Endothelial cell (in vitro differentiated cells): ENCODE measurements around the gene TRIM41. TPM values are rescaled to one million over a fixed set of nuclear protein-coding genes. Genes with fewer than 3 reads are reported as not detected.
"Not testable (repeated sequence)": the region's sequence is repeated elsewhere in the genome, so short reads cannot be mapped to it uniquely, and the experiment has no call there.

ENCODE experiments used
- DNase-seq: peaks from one replicate; pipeline ENCODE4 v3.0.0; 2021; ENCODE audit warnings: low spot score
- H3K27ac Mint-ChIP-seq: one replicate; pipeline ENCODE4 v1.8.0; 2021; ENCODE audit warnings: mixed read lengths, inconsistent platforms; ENCODE audit not compliant: unreplicated experiment
- H3K27me3 Mint-ChIP-seq: one replicate; pipeline ENCODE4 v1.8.0; 2021; ENCODE audit warnings: mild to moderate bottlenecking, moderate library complexity, mixed read lengths, inconsistent platforms; ENCODE audit not compliant: unreplicated experiment
- H3K36me3 Mint-ChIP-seq: one replicate; pipeline ENCODE4 v1.8.0; 2021; ENCODE audit warnings: mild to moderate bottlenecking, low read depth, mixed read lengths, inconsistent platforms; ENCODE audit not compliant: unreplicated experiment
- H3K4me1 Mint-ChIP-seq: one replicate; pipeline ENCODE4 v1.8.0; 2021; ENCODE audit warnings: mild to moderate bottlenecking, mixed read lengths, inconsistent platforms; ENCODE audit not compliant: unreplicated experiment
- H3K4me3 Mint-ChIP-seq: one replicate; pipeline ENCODE4 v1.8.0; 2021; ENCODE audit warnings: mild to moderate bottlenecking, mixed read lengths, inconsistent platforms; ENCODE audit not compliant: unreplicated experiment
- H3K9me3 Mint-ChIP-seq: one replicate; pipeline ENCODE4 v1.8.0; 2021; ENCODE audit warnings: mixed read lengths, inconsistent platforms; ENCODE audit not compliant: unreplicated experiment
- CTCF ChIP-seq: fragments of 200-600 bp; sonication (generic); IDR thresholded peaks from one replicate; pipeline ENCODE4 v1.5.0; 2021; ENCODE audit warnings: antibody characterized with exemption; ENCODE audit not compliant: unreplicated experiment
- microRNA-seq: library from miRNA; unstranded; fragments of <30 nt; microRNA quantifications from one replicate; pipeline ENCODE4, GENCODE V29; 2020; ENCODE audit not compliant: unreplicated experiment
- total RNA-seq: library from RNA; stranded (reverse); fragmentation: NEBNext Ultra II Directional; extraction: Animal tissue kit (Norgen Biotek cat#: 25700); gene quantifications from one replicate; pipeline ENCODE4 v1.2.1, GENCODE V29; 2021; ENCODE audit not compliant: unreplicated experiment

The TRIM41 gene
- total RNA-seq, 1 donor from 2014 or later: 21.8 TPM

DNA sequence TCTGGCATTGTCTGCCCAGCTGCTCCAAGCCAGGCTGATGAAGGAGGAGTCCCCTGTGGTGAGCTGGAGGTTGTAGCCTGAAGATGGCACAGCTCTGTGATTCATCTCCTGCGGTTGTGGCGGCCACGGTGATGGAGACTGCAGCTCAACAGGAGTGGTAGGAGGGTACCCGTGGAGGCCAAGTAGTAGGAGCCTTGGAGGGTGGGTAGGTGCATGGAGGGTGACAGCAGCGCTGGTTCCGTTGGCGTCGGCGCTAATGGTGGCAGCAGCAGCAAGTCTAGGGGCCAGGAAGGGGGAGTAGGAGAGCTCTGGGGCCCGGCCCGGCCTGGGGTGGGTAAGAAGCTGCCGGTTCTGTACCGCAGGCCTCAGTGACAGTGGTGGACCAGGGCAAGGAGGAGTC lies 60.3 kb downstream of the TRIM41 start:
- Mint-ChIP-seq H3K4me3 (peak overlapping the region; percentile 21), H3K9me3 (no peaks in the 10 kb centered on the region), H3K27ac (no peak overlapping the region), H3K36me3 (no peaks in the 10 kb centered on the region), H3K27me3 (peaks cover 3% of the 10 kb centered on the region), H3K4me1 (no peaks in the 10 kb centered on the region)
- DNase-seq: no peak
- no peak for TF ChIP-seq CTCF

GRCh38 chr5:181283841-181284755 lies 61.0 kb downstream of the TRIM41 start:
- not testable (repeated sequence) for DNase-seq, H3K27ac Mint-ChIP-seq, H3K27me3 Mint-ChIP-seq, H3K4me1 Mint-ChIP-seq, H3K36me3 Mint-ChIP-seq, H3K9me3 Mint-ChIP-seq, H3K4me3 Mint-ChIP-seq
- peak; percentile 50 for TF ChIP-seq CTCF

Small RNAs within 50 kb of the gene (microRNA-seq; reads per million reads assigned to microRNA genes)
- gene MIR4638: 0.77 reads per million, percentile 4 among the genes with 10 or more reads in this experiment

Other genes with a start within 250 kb of the TRIM41 start
- 0.36 TPM for gene BTNL3, start 234.4 kb upstream of the TRIM41 start, total RNA-seq
- gene BTNL9, start 183.0 kb upstream of the TRIM41 start, total RNA-seq: 24.3 TPM
- not detected for gene OR2V1, start 92.1 kb upstream of the TRIM41 start, total RNA-seq
- gene OR2V2, start 75.7 kb upstream of the TRIM41 start, total RNA-seq: not detected
- not detected for gene TRIM7, start 18.1 kb upstream of the TRIM41 start, total RNA-seq
- gene RACK1, start 20.6 kb downstream of the TRIM41 start, total RNA-seq: 2,232 TPM
- gene TRIM52, start 37.9 kb downstream of the TRIM41 start, total RNA-seq: 10.4 TPM
- not detected for gene OR4F3, start 144.0 kb downstream of the TRIM41 start, total RNA-seq